ENCODE measurements around the gene VPS18. TPM values are rescaled to one million over a fixed set of nuclear protein-coding genes. Genes with fewer than 3 reads are reported as not detected.
A peak's percentile ranks its signal among the peaks of the same experiment; 100 is the strongest.

The VPS18 gene
- total RNA-seq, 1 experiment from 2014 or later: 85.6 TPM

- no peak for DNase-seq (ENCODE audit: low read depth, low spot score)
- in situ Hi-C loops (cut with HindIII; ENCODE audit: low pct_unique_long_range_greater_than_20kb, low sequenced_read_pairs): no loop called here
These were observed 3.1 kb upstream of the VPS18 start for GRCh38 chr15:40891138-40891537.

- in situ Hi-C loops (cut with HindIII; ENCODE audit: low pct_unique_long_range_greater_than_20kb, low sequenced_read_pairs): no loop called here
- DNase-seq (ENCODE audit: low read depth, low spot score): peak; percentile 69
These were observed 2.3 kb upstream of the VPS18 start for GRCh38 chr15:40891810-40892446.

- DNase-seq (ENCODE audit: low read depth, low spot score): no peak
- in situ Hi-C loops (cut with HindIII; ENCODE audit: low pct_unique_long_range_greater_than_20kb, low sequenced_read_pairs): no loop called here
These were observed 1.7 kb upstream of the VPS18 start for GRCh38 chr15:40892447-40893012.

- no peak for DNase-seq (ENCODE audit: low read depth, low spot score)
- in situ Hi-C loops (cut with HindIII; ENCODE audit: low pct_unique_long_range_greater_than_20kb, low sequenced_read_pairs): no loop called here
These were observed 1.1 kb upstream of the VPS18 start for GRCh38 chr15:40893019-40893670.

GRCh38 chr15:40894681-40895448, 615 bp downstream of the VPS18 start:
- peak; percentile 72 for DNase-seq (ENCODE audit: low read depth, low spot score)
- in situ Hi-C loops (cut with HindIII; ENCODE audit: low pct_unique_long_range_greater_than_20kb, low sequenced_read_pairs): no loop called here

GRCh38 chr15:40899536-40900207, 5.4 kb downstream of the VPS18 start:
- DNase-seq (ENCODE audit: low read depth, low spot score): no peak
- in situ Hi-C loops (cut with HindIII; ENCODE audit: low pct_unique_long_range_greater_than_20kb, low sequenced_read_pairs): loop anchor here (25.0 kb wide), 1 partner anchor 113 kb away; no protein-coding TSS in a partner anchor

GRCh38 chr15:40900256-40901052, 6.2 kb downstream of the VPS18 start:
- DNase-seq (ENCODE audit: low read depth, low spot score): no peak
- in situ Hi-C loops (cut with HindIII; ENCODE audit: low pct_unique_long_range_greater_than_20kb, low sequenced_read_pairs): loop anchor here (25.0 kb wide), 1 partner anchor 112 kb away; no protein-coding TSS in a partner anchor

- in situ Hi-C loops (cut with HindIII; ENCODE audit: low pct_unique_long_range_greater_than_20kb, low sequenced_read_pairs): loop anchor here (25.0 kb wide), 1 partner anchor 111 kb away; no protein-coding TSS in a partner anchor
- no peak for DNase-seq (ENCODE audit: low read depth, low spot score)
These were observed 6.8 kb downstream of the VPS18 start for GRCh38 chr15:40901053-40901443.

- no peak for DNase-seq (ENCODE audit: low read depth, low spot score)
- in situ Hi-C loops (cut with HindIII; ENCODE audit: low pct_unique_long_range_greater_than_20kb, low sequenced_read_pairs): loop anchor here (25.0 kb wide), 1 partner anchor 109 kb away; no protein-coding TSS in a partner anchor
These were observed 8.6 kb downstream of the VPS18 start for GRCh38 chr15:40902605-40903561.

GRCh38 chr15:40904552-40905201, 10.4 kb downstream of the VPS18 start:
- in situ Hi-C loops (cut with HindIII; ENCODE audit: low pct_unique_long_range_greater_than_20kb, low sequenced_read_pairs): loop anchor here (25.0 kb wide), 1 partner anchor 108 kb away; no protein-coding TSS in a partner anchor
- no peak for DNase-seq (ENCODE audit: low read depth, low spot score)

- peak; percentile 59 for DNase-seq (ENCODE audit: low read depth, low spot score)
- in situ Hi-C loops (cut with HindIII; ENCODE audit: low pct_unique_long_range_greater_than_20kb, low sequenced_read_pairs): loop anchor here (25.0 kb wide), 1 partner anchor 106 kb away; no protein-coding TSS in a partner anchor
These were observed 12.1 kb downstream of the VPS18 start for GRCh38 chr15:40906091-40906990.

GRCh38 chr15:40906991-40907802, 12.9 kb downstream of the VPS18 start:
- DNase-seq (ENCODE audit: low read depth, low spot score): no peak
- in situ Hi-C loops (cut with HindIII; ENCODE audit: low pct_unique_long_range_greater_than_20kb, low sequenced_read_pairs): loop anchor here (25.0 kb wide), 1 partner anchor 105 kb away; no protein-coding TSS in a partner anchor

- DNase-seq (ENCODE audit: low read depth, low spot score): no peak
- in situ Hi-C loops (cut with HindIII; ENCODE audit: low pct_unique_long_range_greater_than_20kb, low sequenced_read_pairs): loop anchor here (25.0 kb wide), 1 partner anchor 104 kb away; no protein-coding TSS in a partner anchor
These were observed 13.8 kb downstream of the VPS18 start for GRCh38 chr15:40908095-40908494.
